ENCODE measurements around the gene CNNM2. TPM values are rescaled to one million over a fixed set of nuclear protein-coding genes. Genes with fewer than 3 reads are reported as not detected.

The CNNM2 gene
- total and polyA plus RNA-seq, 2 donors (not counting 1 experiment from before 2014, with no cell fraction given), result 6.6 to 21.6 TPM

GRCh38 chr10:102962267-102962666 lies 44.2 kb downstream of the CNNM2 start:
- Histone ChIP-seq H3K36me3 (replicated peaks in 1 of 2; ENCODE audit: control extremely low read depth in 1 of 2, control insufficient read depth in 1 of 2, extremely low read depth in 1 of 2, insufficient read depth in 2 of 2, low read length in 1 of 2) (no peaks in the 10 kb centered on the region), H4K20me1 (ENCODE audit: control insufficient read depth, insufficient read depth, low read length, poor library complexity, severe bottlenecking) (no peaks in the 10 kb centered on the region), H3K9me3 (ENCODE audit: control extremely low read depth in 1 of 3, control insufficient read depth in 2 of 3, insufficient read depth in 1 of 3, low read length in 2 of 3) (no peaks in the 10 kb centered on the region), H2AFZ (ENCODE audit: insufficient read depth, low read depth, low read length, poor library complexity, severe bottlenecking) (no peak overlapping the region), H3K79me2 (ENCODE audit: control insufficient read depth, insufficient read depth, low read length) (no peaks in the 10 kb centered on the region), H3K4me3 (ENCODE audit: control extremely low read depth in 1 of 5, extremely low read depth in 1 of 5, insufficient read depth in 1 of 5, low read depth in 2 of 5, low read length in 4 of 5) (no peak overlapping the region), H3K9ac (ENCODE audit: low read length) (no peak overlapping the region), H3K27me3 (replicated peaks in 1 of 4; ENCODE audit: control extremely low read depth in 1 of 4, control insufficient read depth in 3 of 4, insufficient read depth in 4 of 4, low read length in 3 of 4) (no peaks in the 10 kb centered on the region), H3K4me2 (replicated peaks; ENCODE audit: low read depth, low read length, poor library complexity, severe bottlenecking) (no peak overlapping the region), H3K27ac (ENCODE audit: low read length in 2 of 2) (no peak overlapping the region), H3K4me1 (ENCODE audit: control insufficient read depth in 2 of 2, insufficient read depth in 2 of 2, low read length in 2 of 2) (no peaks in the 10 kb centered on the region)
- CTCF ChIA-PET, result no interaction called here
- Mint-ChIP-seq H3K9me3 (ENCODE audit: insufficient read depth) (no peaks in the 10 kb centered on the region), H3K4me3 (no peak overlapping the region), H3K27me3 (no peaks in the 10 kb centered on the region), H3K4me1 (no peaks in the 10 kb centered on the region), H3K27ac (no peak overlapping the region)
- no peak for DNase-seq
- TF ChIP-seq EZH2 (IDR thresholded peaks at IDR 0.05; ENCODE audit: borderline replicate concordance, insufficient read depth, low read depth, low read length, poor library complexity, severe bottlenecking) (no peak), CTCF (IDR thresholded peaks at IDR 0.05) (no peak)
- no peak for ATAC-seq (ENCODE audit: low read depth)
- no CpG with 5 or more reads among the region's 1 CpG for WGBS (ENCODE audit: insufficient coverage)
- intact Hi-C loops (cut with micrococcal nuclease), result no loop called here
- POLR2A ChIA-PET, result no interaction called here

- H3K4me3 Mint-ChIP-seq, result no peak overlapping the region
- H3K27me3 Mint-ChIP-seq, result no peaks in the 10 kb centered on the region
- ATAC-seq (ENCODE audit: low read depth) (no peak), DNase-seq (no peak)
- H3K9me3 Mint-ChIP-seq (ENCODE audit: insufficient read depth), result no peaks in the 10 kb centered on the region
- H3K27ac ChIP-seq (ENCODE audit: low read length in 2 of 2), result no peak overlapping the region
- H3K4me1 ChIP-seq (ENCODE audit: control insufficient read depth in 2 of 2, insufficient read depth in 2 of 2, low read length in 2 of 2), result no peaks in the 10 kb centered on the region
- no peaks in the 10 kb centered on the region for H3K36me3 ChIP-seq (replicated peaks in 1 of 2; ENCODE audit: control extremely low read depth in 1 of 2, control insufficient read depth in 1 of 2, extremely low read depth in 1 of 2, insufficient read depth in 2 of 2, low read length in 1 of 2)
- WGBS (ENCODE audit: insufficient coverage), result 100% methylated on average over 2 of the region's 6 CpGs
- ChIA-PET POLR2A (no interaction called here), CTCF (no interaction called here)
- no peaks in the 10 kb centered on the region for H3K27me3 ChIP-seq (replicated peaks in 1 of 4; ENCODE audit: control extremely low read depth in 1 of 4, control insufficient read depth in 3 of 4, insufficient read depth in 4 of 4, low read length in 3 of 4)
- H2AFZ ChIP-seq (ENCODE audit: insufficient read depth, low read depth, low read length, poor library complexity, severe bottlenecking), result no peak overlapping the region
- intact Hi-C loops (cut with micrococcal nuclease), result no loop called here
- H3K9ac ChIP-seq (ENCODE audit: low read length), result no peak overlapping the region
- H3K79me2 ChIP-seq (ENCODE audit: control insufficient read depth, insufficient read depth, low read length), result no peaks in the 10 kb centered on the region
- no peaks in the 10 kb centered on the region for H3K9me3 ChIP-seq (ENCODE audit: control extremely low read depth in 1 of 3, control insufficient read depth in 2 of 3, insufficient read depth in 1 of 3, low read length in 2 of 3)
- H3K4me3 ChIP-seq (ENCODE audit: control extremely low read depth in 1 of 5, extremely low read depth in 1 of 5, insufficient read depth in 1 of 5, low read depth in 2 of 5, low read length in 4 of 5), result no peak overlapping the region
- H3K4me2 ChIP-seq (replicated peaks; ENCODE audit: low read depth, low read length, poor library complexity, severe bottlenecking), result no peak overlapping the region
- H3K4me1 Mint-ChIP-seq, result no peaks in the 10 kb centered on the region
- TF ChIP-seq CTCF (IDR thresholded peaks at IDR 0.05) (no peak), EZH2 (IDR thresholded peaks at IDR 0.05; ENCODE audit: borderline replicate concordance, insufficient read depth, low read depth, low read length, poor library complexity, severe bottlenecking) (no peak)
- no peak overlapping the region for H3K27ac Mint-ChIP-seq
- H4K20me1 ChIP-seq (ENCODE audit: control insufficient read depth, insufficient read depth, low read length, poor library complexity, severe bottlenecking), result no peaks in the 10 kb centered on the region
Observed at GRCh38 chr10:102962951-102963755, 45.1 kb downstream of the CNNM2 start.
